GM18507 (cell line): Measurements from ENCODE around the gene PODN.

Experiments used
- DNase-seq: peaks from one replicate; pipeline ENCODE4 v3.0.0; 2011; ENCODE audit warnings: low read depth; ENCODE audit not compliant: insufficient read length; ENCODE audit errors: extremely low spot score
- FAIRE-seq: peaks from 2 replicates; lab custom pipeline; 2011; peaks lifted over from hg19 to GRCh38; lab: Jason Lieb, UNC

PODN gene

DNA sequence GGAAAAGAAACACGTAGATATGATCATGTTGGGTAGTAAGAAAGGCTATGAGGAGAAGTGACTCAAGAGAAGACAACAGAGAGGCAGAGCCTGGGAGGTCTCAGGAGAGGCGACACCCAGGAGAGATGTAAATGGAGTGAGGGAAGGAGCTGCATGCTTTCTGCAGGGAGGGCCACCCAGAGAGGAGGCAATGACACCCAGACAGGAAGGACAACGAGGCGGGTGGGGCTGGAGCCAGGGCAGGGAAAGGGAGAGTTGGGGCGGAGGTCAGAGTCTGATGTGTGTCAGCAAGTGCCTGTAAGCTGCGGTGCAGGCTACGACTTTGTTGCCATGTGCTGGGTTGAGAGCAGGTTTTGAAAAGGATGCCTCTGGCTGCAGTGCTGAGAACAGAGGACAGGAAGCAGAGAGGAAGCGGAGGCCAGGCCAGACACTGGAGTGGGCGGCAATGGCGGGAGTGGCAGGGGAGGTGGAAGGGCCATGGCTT is 49.1 kb downstream of the PODN start:
- FAIRE-seq (no peak), DNase-seq (no peak)

DNA sequence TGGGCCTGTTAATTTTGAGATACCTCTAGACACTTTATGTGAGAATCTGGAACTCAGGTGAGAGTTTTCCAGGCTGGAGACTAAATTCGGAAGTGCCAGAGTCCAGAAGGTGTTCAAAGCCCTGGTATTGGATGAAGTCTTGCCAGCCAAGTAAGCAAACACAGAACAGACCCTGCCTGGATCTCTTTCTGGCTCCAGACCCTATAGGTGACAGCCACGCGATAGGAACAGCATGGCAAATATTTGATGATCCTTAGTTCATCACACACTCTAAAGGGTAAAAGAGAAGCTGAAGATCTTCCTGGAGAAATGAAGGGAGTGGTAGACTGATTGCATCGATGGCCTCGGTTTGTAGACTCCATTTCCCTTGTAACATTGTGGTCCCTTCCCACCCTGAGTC is 49.7 kb downstream of the PODN start:
- DNase-seq: no peak
- FAIRE-seq: no peak

DNA sequence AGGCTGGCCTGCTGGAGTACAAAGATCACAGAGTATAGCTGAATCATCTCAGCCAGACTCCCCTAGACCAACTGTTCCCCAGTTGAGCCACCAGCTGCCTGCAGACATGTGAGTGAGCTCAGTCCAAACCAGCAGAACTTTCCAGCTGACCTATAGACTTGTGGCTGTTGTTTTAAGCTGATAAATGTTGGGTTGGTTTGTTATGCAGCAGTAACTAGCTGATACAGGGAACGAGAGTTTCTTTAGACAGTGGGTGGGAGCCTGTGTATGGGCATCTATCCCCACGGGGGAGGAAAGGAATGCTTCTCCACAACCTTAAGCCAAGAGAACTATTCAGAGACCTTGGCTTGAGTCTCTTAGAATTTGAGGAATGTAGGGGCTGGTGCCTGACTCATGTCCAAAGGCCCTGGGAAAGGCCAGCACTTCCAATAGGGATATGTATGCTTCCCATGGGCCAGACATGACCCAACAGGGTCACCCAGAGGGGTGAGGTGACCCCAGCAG is 50.3 kb downstream of the PODN start:
- FAIRE-seq: no peak
- DNase-seq: no peak

DNA sequence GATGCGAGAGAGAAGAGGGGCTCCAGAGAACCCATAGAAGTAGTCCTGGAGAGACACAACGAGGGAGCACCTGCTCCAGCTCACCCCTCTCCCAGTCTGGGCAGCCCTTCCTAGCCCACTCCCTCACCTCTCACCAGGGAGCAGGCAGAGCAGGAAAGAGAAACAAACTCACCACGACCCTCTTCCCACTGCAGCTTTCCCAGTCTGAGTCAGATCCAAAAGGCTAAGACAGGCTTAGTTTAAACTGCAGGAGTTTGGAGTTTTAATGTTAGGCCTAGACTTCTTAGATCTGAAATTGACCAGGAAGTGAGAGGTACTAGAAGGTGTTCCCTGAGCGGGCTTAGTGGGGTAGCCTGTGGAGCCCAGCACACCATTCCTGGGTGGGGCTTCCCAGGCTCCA is 50.8 kb downstream of the PODN start:
- DNase-seq (no peak), FAIRE-seq (no peak)

DNA sequence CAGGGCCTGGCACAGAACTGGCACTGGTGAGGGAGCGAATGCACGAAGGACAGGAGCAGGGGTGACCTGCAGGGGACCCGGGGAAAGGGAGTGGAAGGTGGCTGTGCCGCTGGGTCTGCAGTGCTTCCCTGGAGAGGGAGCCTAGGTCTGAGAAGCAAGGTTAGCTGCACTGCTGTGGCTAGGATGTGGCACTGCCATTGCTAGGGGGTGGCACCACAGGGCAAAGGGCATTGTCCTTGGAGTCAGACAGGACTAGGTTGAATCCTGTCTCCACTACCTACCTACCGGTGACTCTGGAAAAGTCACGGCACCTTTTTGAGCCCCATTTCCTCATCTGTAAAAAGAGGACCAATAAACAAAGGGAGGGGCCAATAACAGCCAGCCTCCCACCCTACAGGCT is 52.1 kb downstream of the PODN start:
- FAIRE-seq (no peak), DNase-seq (no peak)

DNA sequence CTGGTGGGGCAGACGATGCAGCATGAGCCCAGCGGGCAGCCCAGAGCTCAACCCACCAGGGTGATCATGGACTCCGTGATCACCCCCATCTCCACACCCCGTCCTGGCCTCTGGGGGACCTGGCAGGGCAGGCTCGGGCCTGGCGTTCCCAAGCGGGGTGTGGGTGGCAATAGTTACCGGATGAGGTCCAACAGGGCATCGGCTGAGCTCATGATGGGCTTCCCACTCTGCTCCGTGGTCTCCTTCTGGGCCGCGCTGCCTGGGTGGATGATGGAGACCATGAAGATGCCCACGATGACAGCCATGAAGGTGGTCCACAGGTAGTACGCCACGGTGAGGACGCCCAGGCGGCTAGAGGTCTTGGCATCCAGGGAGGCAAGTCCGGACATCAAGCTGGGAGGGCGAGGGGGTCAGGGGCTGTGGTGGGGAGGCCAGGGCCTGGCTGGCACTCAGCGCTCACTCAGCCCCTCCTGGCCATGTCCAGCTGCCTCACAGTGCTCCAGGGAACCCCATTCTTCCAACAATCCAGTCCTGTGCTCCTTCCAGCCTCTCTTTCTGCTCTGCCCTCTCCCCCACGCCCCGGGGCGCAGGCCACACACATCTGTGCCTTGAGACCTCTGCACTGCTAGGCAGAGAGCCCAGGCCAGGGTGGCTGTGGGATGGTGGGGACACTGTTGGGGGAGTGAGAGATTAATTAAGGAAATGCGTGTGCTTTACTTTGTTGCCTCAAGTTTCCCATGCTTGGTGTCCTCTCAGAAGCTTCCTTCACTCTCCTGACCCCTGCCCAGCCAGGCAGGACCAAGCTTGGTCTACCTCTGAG is 52.8 kb downstream of the PODN start:
- DNase-seq (no peak), FAIRE-seq (no peak)

DNA sequence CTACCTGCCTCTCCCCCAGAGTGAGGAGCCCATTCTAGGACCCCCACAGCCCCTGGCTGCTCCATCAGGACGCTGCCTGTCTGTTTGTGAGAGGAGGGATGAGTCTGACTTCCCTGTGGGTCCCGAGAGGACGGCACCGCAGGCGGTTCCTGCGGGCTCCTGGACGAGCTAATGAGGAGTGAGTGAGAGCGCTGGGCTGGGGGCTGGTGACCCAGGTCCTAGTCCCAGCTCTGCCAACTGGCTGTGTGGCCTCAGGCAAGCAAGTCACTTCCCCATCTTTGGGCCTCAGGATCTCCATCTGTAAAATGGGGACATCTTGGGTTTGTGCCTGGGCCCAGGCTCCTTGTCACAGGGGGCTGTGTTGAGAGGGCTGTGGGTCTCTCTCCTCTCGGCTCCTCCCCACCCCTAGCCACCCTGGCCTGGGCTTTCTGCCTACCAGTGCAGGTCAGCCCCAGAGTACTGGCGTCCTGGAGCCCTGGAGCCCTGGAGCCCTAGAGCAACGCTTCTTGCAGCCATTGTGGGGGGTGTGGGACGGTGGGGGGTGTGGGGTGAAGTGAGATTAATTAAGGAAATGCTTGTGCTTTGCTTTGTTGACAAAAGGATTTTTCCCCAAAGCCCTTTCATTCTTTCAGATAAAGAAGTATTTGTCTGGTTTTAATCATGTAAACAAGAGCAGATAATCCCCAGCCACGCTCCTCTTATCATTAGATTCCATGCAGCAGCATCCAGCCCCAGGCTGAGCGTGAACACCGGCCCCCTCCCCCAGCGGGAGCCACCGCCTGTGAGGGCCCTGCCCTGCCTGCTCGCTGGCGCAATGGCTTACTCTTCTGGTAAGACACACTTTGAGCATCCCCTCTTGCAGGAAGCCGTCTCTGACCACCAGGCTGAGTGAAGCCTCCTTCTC is 53.6 kb downstream of the PODN start:
- FAIRE-seq: no peak
- DNase-seq: no peak

DNA sequence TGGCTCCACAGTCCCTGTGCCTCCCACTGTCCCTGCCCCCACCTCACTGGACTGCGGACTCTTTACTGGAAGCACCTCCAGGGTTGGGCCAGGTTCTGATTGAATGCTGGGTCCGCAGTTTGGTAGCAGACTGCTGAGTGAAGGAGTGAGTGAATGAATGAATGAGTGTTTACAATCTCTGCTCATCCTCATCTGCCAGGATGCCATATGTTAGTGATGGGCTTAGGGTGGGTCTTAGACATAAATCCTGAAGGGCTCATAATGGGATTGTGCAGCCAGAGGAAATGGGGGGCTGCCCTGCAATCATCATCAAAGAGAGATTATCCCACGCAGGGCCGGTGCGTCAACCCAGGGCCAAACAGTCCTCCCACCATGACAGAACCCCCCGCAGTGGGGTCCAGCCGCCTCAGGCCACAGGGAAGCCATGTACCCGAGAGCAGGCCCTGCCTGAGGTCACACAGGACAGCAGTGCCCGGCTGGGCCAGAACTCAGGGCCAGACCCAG is 54.3 kb downstream of the PODN start:
- no peak for DNase-seq
- FAIRE-seq: no peak

DNA sequence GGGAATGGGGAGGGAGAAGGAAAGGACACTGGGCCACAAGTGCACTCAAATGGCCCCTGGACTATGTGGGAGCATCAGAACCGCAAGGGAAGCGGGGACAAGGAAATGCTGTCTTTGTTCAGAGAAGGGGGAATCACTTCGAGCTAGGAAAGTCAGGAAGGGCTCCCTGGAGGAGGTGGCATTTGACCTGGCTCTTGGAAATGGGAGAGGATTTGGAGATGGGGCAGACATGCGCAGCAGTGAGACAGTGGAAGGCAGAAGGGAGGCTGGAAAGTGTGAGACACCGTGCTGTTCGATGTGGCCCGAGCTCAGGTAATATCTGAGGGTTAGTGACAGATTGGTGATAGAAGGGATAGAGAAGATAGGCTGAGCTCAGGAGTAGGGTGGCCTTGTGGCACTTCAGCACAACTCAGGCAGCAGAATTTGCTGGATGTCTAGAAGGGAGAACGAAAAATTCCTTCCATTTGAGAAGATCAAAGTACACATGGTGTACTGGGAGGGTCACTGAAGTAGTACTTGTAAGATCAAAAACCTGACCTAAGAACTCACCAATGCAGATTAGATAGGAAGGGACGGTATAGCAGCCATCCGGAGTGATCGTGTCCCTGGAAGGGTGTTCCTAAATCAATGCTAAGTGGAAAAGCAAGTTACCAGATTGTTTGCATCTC is 55.1 kb downstream of the PODN start:
- no peak for FAIRE-seq
- no peak for DNase-seq

DNA sequence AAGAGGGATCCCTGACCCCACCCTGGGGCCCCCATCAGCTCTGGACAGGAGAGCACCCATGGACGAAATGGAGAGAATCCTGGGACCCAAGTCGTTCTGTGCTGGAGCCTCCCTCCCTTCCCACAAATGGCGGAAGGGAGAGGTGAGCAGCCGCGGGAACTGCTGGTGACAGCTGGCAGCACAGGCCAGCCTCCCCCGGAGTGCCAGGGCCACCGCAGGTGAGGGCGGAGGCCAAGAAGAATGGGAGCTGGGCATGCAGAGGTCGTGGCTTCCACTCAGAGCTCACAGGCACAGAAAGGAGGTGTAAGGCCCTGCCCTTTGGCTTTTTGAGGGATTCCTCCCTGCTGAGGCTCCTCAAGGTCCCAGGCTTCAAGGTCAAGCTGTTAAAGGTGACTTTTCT is 55.8 kb downstream of the PODN start:
- DNase-seq (no peak), FAIRE-seq (no peak)

DNA sequence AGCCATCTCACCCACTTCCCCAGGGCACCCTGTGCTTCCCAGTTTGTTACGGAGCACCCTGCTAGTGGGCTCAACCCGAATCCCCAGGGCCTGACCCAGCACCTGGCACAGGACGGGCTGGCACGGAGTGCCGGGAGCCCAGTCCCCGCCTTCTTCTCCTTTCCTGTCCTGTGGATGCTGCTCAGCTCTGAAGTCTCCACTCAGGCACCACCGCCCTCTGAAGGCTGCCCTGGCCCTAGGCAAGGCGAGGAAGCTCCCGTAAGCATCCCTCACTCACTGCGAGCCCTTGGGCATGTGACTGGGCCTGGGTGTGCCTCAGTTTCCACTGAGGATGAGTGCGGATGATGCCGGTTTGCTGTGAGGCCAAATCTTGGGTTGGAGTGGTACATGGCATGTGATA is 58.6 kb downstream of the PODN start:
- DNase-seq: no peak

DNA sequence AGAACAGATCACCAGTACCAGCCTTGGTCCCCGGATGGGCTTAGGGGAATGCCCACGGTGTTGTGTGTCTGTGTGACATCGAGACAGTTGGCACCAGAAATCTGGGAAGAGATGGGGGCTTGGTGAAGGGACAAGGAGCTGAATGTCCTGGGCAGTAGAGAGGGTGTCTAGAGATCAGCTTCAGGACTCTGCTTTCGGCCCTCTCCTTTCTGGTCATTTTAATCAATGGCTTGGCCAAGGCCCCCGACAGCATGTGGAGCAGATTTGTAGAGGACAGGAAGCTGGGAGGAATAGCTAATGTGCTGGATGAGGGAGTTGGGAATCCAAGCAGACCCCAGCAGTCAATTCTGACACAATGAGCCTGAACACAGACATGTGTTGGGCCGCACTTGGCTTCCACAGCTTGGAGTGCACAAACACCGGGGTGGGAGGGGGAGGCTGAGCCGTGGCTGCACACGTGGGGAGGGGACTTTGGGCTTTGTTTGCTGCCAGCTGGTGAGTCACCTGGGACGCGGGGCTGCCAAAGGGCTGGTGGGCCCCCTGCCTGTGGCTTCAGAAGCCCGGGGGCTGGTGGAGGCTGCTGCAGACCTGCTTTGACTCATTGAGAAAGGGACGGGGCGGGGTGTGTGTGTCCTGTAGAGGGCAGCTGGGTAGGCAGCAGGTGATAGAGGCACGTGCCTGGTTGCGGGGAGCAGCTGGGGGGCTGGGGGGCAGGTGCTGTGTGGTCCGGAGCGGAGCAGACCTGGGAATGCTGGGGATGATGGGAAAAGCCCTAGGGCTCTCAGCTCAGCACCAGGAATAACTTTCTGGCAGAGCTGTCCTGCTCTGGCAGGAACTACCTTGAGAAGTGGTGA is 59.5 kb downstream of the PODN start:
- FAIRE-seq: no peak
- no peak for DNase-seq

More for the DNA sequence above, 58.6 kb downstream of the PODN start:
- FAIRE-seq: no peak

DNA sequence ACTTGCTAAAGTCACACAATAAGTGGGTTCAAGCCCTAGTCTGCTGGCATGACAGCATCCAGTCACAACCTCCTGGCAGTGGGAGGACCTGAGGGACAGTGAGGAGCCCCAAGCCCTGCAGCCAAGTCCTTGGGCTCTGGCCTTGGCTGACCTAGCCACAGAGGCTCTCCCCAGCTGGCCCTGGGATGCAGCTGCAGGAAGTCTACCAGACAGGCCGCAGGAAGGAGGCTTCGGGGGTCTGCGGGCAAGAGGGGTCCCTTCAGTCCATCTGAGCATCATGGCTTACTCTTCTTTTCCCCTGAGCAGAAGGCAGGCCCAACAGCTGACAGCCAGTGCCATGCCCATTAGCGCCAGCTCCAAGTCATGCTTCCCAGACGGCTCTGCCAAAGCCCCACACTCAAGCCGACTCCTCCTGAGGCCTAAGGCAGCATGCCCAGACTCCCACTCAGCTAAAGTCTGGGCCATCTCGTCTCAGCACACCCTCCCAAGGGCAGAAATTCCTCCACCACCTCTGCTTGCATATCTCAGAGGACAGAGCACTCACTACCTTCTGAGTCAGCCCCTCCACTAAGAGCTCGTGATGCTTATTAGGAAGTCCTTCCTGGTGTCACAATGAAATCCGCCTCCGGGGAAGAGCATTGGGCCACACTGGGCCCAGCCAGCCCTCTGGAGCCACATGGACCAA is 60.3 kb downstream of the PODN start:
- no peak for DNase-seq
- FAIRE-seq: no peak

DNA sequence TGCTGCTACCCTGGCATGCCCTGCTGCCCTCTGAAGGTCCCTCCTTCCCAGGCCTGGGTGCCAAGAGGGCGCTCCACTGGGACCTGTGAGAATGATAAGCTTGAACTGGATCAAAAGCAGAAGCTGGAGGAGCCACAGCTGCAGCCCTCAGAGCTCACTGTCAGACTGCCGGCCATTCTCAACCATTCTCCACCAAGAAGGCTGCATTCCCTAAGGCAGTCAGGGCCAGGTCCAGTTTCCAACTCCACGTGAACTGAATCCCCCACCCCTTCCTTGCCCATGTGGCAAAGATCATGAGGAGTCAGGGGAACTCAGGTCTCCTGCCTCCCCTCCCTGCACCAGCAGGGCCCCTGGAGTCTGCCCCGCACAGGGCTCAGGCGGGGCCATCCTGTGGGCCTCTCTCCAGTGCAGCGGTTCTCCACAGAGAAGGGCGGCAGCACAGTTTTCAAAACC is 61.0 kb downstream of the PODN start:
- DNase-seq (no peak), FAIRE-seq (no peak)

DNA sequence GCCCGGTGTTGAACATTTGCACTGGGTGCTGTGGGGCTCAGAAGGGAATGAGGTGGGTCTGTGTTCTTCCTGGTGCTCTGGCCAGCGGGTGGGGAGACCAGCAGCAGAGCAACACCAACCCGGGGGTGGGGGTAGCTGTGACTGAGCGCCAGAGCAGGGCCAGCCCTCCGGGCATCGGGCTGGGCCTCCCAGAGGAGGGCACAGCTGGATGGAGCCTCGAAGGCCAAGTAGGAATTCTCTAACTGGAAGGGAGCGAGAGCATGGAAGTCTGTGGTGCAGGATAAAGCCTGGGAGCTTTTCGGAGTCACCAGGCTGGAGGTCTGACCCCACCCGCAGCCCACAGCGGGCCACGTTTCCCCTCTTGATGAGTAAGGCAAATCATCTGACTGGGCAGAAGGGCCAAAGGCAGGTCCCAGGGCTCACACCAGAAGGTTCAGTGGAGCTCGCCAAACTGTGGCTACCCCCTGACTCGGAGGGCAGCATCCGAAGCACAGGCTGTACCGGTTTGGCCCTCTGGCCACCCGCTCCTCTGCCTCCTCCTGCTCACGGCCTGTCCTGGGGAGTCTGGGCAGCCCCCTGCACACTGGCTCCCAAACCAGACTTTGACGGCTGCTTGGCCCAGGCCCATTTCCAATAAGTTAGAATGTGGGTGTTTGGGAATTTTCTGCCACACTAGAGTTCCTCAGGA is 61.6 kb downstream of the PODN start:
- FAIRE-seq (no peak), DNase-seq (no peak)

DNA sequence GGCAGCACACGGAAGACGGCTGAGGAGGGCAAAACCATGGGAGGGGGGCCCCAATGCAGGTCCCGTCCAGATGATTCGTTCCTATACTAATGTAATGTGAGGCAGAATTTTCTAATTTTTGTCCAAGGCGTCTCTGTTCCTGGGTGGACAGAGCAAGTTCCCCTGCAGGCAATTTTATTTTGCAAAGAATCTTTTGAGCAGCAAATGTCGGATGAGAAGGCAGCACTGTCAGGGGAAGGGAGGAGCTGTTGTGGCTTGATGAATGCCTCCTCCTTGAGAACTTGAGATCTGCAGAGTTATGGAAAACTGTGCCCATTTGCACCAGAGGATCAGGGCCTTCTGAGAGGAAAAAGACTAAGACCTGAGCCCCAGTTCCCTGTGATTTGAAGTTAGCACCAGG is 63.1 kb downstream of the PODN start:
- DNase-seq: no peak
- FAIRE-seq: no peak

DNA sequence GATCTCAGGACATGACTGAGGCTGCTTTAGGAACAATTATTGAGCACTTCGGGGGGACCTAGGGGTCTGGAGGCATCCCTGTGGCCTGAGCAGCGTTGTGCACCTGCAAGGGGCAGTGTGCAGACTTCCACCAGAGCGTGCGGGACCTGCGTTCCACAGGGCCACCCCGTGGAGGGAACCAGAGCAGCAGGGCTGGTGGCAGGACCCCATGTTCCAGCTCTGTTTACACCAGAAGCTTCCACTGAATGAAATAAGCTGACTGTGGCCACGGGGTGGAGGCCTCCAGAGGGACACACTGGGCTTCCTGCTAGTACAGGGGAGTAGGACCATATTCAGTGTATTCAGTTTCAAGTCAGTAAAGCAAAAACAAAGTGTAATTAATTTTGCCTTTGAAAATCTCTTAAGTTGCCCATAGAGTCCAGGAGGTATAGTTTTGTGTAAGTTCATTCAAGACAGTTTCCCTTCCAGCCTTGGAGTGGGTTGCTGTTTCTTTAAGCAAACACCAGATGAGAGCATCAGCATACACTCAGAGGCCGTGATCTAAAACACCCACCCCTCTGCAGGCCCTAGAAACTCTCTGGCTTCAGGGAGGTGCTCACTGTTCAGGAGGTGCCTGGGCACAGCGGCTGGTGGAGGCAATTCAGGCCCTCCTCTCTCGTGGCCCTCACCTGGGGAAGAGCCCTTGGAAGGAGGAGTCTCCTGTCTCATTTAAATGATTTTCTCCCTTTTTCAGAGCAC is 63.8 kb downstream of the PODN start:
- no peak for DNase-seq
- FAIRE-seq: no peak
